Left renal cortex interstitium (tissue), 4 donors: ENCODE results near the gene LRRC61. TPM values are rescaled to one million over a fixed set of nuclear protein-coding genes. Genes with fewer than 3 reads are reported as not detected.
"Not testable (repeated sequence)": the region's sequence is repeated elsewhere in the genome, so short reads cannot be mapped to it uniquely, and the experiment has no call there.

ENCODE experiments used
- DNase-seq, 4 donors: peaks; one replicate each; pipeline ENCODE4 v3.0.0-alpha.2; 2013; ENCODE audit warnings: low read depth in 4 of 4, low spot score in 2 of 4, missing footprints in 1 of 4
- polyA plus RNA-seq, 4 donors: library from polyadenylated mRNA; unstranded; fragments of 120-200 nt; gene quantifications; one replicate each; pipeline ENCODE4 v1.2.1, GENCODE V29; 2013; ENCODE audit not compliant: insufficient read length in 4 of 4

LRRC61 gene
- polyA plus RNA-seq, 4 donors = 20.8 to 35.5 (median 29.0) TPM

- DNase-seq = not testable (repeated sequence)
Measured at GRCh38 chr7:150306377-150306776, 16.8 kb upstream of the LRRC61 start.

GRCh38 chr7:150307129-150307528, 16.0 kb upstream of the LRRC61 start:
- no peak for DNase-seq

DNA sequence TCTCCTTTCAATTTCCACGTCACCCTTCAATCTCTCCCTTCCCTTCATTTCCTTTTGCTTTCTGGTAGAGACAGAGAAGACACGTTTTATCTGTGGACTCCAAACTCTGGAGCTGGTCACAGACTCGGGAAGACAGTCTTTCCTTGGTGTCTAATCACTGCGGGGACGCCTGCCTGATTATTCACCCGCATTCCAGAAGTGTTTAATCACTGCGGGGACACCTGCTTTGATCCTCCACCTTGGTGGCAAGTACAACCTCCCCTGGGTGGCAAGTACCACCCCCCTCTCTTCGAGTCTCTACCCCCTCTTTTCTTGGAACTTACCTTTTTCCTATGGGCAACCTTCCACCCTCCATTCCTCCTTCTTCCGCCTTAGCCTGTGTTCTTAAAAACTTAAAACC, 15.3 kb upstream of the LRRC61 start:
- no peak for DNase-seq

DNA sequence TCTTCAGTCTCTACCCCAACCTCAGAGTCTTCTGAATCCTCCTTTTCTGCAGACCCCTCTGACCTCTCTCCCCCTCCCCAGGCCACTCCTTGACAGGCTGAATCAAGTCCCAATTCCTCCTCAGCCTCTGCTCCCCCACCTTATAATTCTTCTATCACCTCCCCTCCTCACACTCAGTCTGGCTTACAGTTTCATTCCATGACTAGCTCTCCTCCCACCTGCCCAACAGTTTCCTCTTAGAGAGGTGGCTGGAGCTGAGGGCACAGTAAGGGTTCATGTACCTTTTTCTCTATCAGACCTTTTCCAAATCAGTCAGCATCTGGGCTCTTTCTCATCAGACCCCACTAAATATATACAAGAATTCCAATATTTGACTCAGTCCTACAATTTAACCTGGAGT, 14.6 kb upstream of the LRRC61 start:
- no peak for DNase-seq

DNA sequence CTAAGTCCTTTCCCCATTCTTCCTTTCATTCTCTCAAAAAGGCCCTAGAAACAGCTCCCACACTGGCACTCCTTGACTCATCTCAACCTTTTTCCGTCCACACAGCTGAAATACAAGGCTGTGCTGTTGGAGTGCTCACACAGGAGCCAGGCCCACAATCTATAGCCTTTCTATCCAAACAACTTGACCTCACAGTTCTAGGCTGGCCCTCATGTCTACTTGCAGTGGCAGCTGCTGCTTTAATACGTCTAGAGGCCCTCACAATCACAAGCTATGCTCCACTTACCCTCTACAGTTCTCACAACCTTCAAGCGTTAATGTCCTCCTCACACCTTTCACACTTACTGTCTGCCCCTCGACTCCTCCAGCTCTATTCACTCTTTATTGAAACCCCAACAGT, 12.0 kb upstream of the LRRC61 start:
- DNase-seq = no peak

- DNase-seq = no peak
Measured at GRCh38 chr7:150311711-150312110, 11.4 kb upstream of the LRRC61 start.

- not testable (repeated sequence) for DNase-seq
Measured at GRCh38 chr7:150312649-150313366, 10.3 kb upstream of the LRRC61 start.

DNA sequence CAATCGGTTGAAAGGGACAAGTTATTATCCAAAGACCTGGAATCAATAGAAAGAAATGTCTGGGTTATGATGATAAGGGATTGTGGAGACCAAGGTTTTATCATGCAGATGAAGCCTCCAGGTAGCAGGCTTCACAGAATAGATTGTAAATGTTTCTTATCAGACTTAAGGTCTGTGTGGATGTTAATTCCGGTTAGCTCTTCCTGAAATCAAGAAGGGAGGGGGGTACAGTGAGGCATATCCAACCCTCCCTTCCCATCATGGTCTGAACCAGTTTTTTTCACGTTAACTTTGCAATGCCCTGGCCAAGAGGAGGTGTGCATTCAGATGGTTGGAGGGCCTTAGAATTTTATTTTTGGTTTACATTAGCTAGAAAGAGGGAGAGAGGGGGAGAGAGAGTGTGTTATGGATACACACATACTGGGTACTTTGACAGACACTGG, 9.8 kb upstream of the LRRC61 start:
- no peak for DNase-seq

DNA sequence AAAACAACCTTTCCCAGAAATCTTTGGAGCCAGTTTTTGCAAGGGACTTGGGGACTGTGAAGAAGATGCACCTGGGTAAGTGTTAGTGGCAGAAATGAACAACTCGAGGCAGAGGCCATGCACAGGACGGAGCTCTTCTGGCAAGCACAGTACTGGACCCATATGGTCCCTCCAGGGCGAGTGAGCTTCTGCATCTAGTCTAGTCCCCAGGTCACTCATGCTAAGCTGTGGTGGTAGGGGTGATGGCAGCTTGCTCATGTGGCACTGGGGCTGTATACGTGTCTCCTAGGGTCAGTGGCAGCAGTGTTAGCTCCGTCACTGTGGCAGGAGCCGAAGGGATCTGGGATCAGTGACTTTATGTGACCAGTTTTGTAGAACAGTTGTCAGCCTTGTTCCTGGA, 9.3 kb upstream of the LRRC61 start:
- no peak for DNase-seq

DNA sequence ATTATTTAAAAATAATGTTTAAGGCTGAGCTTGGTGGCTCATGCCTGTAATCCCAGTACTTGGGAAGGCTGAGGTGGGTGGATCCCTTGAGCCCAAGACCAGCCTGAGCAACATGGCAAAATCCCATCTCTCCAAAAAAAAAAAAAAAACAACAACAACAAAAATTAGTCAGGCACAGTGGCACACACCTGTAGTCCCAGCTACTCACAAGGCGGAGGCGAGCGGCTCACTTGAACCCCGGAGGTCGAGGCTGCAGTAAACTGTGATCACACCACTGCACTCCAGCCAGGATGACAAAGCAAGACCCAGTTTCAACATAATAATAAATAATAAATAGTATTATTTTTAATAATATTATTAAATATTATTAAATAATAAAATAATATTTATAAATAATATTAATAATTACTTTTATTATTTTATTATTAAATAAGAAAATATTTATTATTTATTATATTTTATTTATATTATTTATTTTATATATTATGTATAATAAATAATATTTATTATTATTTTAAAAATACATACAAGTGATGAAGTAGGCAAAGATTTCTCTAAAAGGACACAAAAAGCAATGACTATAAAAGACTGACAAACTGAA, 8.4 kb upstream of the LRRC61 start:
- no peak for DNase-seq

DNA sequence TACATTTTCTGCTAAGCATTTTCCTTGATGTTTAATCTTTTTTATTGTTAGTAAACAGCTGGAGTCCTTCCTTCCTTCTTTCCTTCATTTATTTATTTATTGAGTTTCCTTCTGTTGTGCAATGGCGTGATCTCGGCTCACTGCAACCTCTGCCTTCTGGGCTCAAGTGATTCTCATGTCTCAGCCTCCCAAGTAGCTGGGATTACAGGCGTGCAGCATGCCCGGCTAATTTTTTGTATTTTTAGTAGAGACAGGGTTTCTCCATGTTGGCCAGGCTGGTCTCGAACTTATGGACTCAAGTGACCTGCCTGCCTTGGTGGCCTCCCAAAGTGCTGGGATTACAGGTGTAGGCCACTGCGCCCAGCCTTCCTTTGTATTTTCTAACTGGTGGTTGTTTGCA, 6.2 kb upstream of the LRRC61 start:
- DNase-seq = not testable (repeated sequence)

DNA sequence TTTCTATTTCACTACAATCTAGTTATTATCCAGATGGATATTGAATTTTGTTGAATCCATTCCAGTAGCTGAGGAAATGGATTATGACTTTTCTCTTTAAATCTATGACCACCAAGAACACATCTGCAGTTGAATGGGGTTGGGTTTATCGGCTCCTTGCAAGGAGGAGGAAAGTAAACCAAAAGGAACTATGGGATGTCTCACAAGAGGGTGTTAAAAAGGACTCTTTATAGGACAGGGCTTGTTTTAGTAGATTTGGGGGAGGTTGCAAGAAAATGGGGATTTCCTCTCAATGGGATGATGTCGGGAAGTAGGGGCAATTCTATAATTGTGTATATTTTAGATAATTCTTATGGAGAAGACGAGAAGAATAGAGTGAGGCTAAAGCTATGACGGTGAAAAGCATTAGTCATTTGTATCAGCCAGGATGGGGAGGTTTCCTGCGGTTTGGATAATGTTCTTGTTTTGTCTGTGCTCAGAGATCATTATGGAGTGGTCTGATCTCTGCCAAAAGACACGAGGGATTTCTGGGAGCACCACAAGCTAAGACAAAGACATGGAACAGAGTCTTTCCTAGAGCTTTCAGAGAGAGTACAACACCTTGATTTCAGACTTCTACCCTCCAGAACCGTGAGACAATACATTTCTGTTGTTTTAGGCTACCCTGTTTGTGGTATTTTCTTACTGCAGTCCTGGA, 5.3 kb upstream of the LRRC61 start:
- no peak for DNase-seq

GRCh38 chr7:150321788-150322113, 1.4 kb upstream of the LRRC61 start:
- no peak for DNase-seq

GRCh38 chr7:150322114-150322832, 882 bp upstream of the LRRC61 start:
- no peak for DNase-seq

DNA sequence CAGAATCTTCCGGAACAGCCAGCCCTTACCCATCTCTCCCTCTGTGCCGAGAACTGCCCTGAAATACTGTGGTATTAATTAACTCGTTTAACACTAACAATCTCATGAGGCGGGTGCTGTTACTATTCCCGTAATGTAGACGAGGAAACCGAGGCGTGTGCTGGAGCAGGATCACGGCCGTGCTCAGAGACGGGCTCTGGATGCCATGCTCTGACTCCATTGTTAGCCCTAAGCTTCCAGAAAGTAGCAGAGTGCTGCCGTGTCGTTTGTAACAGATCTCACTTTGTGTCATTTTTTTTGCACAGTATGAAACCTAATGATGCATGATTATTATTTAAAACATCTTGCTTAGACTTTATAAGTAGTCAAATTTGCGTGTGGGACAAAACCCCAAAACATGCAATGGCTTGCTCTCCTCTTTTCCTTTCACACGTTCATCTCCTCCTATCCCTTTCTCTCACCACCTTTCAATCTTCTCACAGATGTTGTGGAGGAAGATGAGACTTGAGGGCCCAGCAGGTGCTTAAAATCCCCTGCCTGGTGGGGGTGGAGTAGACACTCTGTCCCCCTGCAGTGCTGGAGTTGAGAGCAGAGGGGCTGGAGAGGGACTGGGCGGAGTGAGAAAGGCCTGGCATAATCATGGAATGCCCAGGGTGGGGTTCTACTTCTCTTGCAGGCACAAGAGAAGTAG, 672 bp downstream of the LRRC61 start:
- no peak for DNase-seq

DNA sequence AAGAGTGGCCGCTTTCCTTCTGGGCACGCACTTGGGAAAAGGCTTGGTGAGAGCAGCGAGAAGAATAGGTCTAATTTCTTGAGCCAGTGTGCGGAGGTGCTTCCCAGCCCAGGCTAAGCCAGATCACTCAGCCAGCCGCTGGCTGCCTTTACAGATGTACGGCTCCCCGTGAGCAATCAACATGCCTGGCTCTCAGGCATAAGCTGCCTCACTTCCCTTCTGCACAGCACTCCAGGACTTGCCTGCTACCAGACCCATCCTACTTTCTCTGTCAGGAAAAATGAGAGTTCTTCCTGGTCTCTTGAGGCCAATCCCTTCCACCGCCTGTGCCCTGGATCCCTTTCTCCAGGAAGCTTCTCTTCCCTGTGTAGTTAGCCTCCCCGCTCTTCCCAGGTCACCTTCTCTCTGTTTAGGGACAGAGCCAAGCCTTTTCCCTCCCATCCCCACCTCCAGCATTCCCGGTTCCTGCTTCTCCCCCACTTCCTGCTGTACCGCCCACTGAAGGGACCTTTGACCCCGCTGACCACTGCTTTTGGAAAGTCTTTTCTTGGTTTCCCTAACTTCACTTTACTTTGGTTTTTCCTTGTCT, 1.3 kb downstream of the LRRC61 start:
- no peak for DNase-seq

GRCh38 chr7:150325110-150325611, 2.0 kb downstream of the LRRC61 start:
- no peak for DNase-seq

DNA sequence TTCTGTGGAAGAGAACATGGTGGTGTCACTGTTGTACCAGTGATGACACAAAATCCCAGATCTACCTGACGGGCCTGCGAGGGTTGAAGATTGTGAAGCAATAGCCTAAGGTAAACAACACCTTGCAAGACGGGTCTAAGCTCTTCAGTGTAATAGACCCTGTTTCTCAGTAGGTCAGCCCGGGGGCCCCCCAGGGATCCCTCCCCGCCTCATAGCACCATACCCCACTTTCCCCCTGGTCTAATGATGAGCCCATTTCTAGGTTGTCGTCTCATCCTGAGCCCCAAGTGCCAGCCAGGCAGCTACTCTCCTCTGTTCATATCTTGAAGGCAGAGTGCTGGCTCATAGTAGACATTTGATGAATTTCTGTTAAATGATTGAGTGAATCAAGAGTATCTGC, 2.7 kb downstream of the LRRC61 start:
- DNase-seq = no peak

- DNase-seq = no peak
Measured at GRCh38 chr7:150326657-150327268, 3.6 kb downstream of the LRRC61 start.

DNA sequence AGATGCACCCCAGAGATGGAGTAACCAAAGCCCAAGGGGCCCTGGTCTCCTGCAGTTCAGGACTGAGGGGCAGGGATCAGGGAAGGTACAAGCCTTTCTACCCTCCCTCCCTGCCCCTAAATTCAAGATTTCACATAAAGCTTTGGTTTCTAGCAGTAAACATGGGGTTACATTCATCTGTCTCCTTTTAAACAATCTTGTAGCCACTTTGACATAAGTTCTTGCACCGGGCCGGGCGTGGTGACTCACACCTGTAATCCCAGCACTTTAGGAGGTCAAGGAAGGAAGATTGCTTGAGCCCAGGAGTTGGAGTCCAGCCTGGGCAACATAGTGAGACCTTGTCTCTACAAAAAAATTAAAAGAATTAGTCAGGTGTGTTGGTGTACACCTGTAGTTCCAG, 4.2 kb downstream of the LRRC61 start:
- DNase-seq = no peak
